Measurements from ENCODE around the gene CDKN1C. TPM values are rescaled to one million over a fixed set of nuclear protein-coding genes. Genes with fewer than 3 reads are reported as not detected.

The CDKN1C gene
- total RNA-seq, 1 experiment from 2014 or later = 15.4 TPM

- no peak overlapping the region for H2AFZ ChIP-seq (ENCODE audit: low read length)
- H2BK120ac ChIP-seq (ENCODE audit: low read depth, low read length, poor library complexity, severe bottlenecking) = no peak overlapping the region
- H4K8ac ChIP-seq (replicated peaks; ENCODE audit: insufficient read length, low read depth, low read length) = no peak overlapping the region
- H3K14ac ChIP-seq (ENCODE audit: insufficient read depth, low read length) = no peak overlapping the region
- no peak overlapping the region for H3T11ph ChIP-seq (ENCODE audit: low read length)
- no peak overlapping the region for H3K23ac ChIP-seq (ENCODE audit: insufficient read length, low read depth, low read length)
- no peak overlapping the region for H2BK12ac ChIP-seq (ENCODE audit: insufficient read length, low read depth, low read length)
- no peaks in the 10 kb centered on the region for H3K79me2 ChIP-seq (ENCODE audit: insufficient read depth, low read length)
- no peak overlapping the region for H2BK5ac ChIP-seq (ENCODE audit: insufficient read length, low read length)
- Mint-ChIP-seq H3K9me3 (no peaks in the 10 kb centered on the region), H3K27ac (no peak overlapping the region), H3K4me1 (peaks cover 29 to 30% of the 10 kb centered on the region in 2 experiments), H3K27me3 (ENCODE audit: low read depth) (peaks cover 73% of the 10 kb centered on the region), H3K36me3 (ENCODE audit: insufficient read depth in 1 of 3, low read depth in 3 of 3) (peaks cover 0 to 6% (median 5%) of the 10 kb centered on the region in 3 experiments; a peak in 3 of 7 replicates), H3K4me3 (peak overlapping the region; percentile 8 to 18; a peak in 2 of 5 replicates)
- no peak overlapping the region for H3K4ac ChIP-seq (ENCODE audit: low read depth, low read length)
- no peaks in the 10 kb centered on the region for H4K20me1 ChIP-seq (ENCODE audit: control insufficient read depth, insufficient read depth, insufficient read length)
- H3K56ac ChIP-seq (ENCODE audit: insufficient read length, low read depth, low read length) = no peak overlapping the region
- no peaks in the 10 kb centered on the region; the same call in 1 of the 2 replicates for H3K4me1 ChIP-seq (ENCODE audit: insufficient read depth, low read length)
- no peaks in the 10 kb centered on the region for H3K79me1 ChIP-seq (ENCODE audit: insufficient read depth, low read depth, low read length, poor library complexity, severe bottlenecking)
- H4K5ac ChIP-seq (ENCODE audit: insufficient read length, low read depth, low read length) = no peak overlapping the region
- no peaks in the 10 kb centered on the region for H3K23me2 ChIP-seq (ENCODE audit: insufficient read length, low read depth, low read length, poor library complexity, severe bottlenecking)
- no peak overlapping the region for H4K91ac ChIP-seq (ENCODE audit: insufficient read length, low read depth, low read length)
- no peak overlapping the region for H2BK15ac ChIP-seq (ENCODE audit: low read depth, low read length)
- no peaks in the 10 kb centered on the region for H3K9me3 ChIP-seq (ENCODE audit: control insufficient read depth, low read depth, low read length)
- no peak overlapping the region for H2BK20ac ChIP-seq (ENCODE audit: low read depth, low read length, poor library complexity, severe bottlenecking)
- H3K4me2 ChIP-seq (ENCODE audit: insufficient read depth, insufficient read length, low read length) = no peak overlapping the region
- H3K9ac ChIP-seq (ENCODE audit: extremely low read depth, insufficient read length, low read length) = no peak overlapping the region
- no CpG with 5 or more reads among the region's 49 CpGs for WGBS (ENCODE audit: extremely low coverage, insufficient read length, low lambda C conversion rate)
- no peak overlapping the region for H2AK5ac ChIP-seq (ENCODE audit: insufficient read length, low read length)
- no peak overlapping the region for H3K27ac ChIP-seq (ENCODE audit: insufficient read length, low read depth, low read length)
- peaks cover 4% of the 10 kb centered on the region; the same call in 1 of the 2 replicates for H3K27me3 ChIP-seq (ENCODE audit: insufficient read depth, low read length)
- peak; percentile 39; the same call in 2 of the 3 replicates for TF ChIP-seq CTCF (conservative IDR thresholded peaks at IDR 0.05)
- H3K18ac ChIP-seq (ENCODE audit: insufficient read length, low read depth, low read length) = peak overlapping the region; percentile 27
- DNase-seq = peak; percentile 73
Measured at GRCh38 chr11:2886191-2886894, 768 bp upstream of the CDKN1C start.
